ENCODE measurements around the gene GNG10.

DNA sequence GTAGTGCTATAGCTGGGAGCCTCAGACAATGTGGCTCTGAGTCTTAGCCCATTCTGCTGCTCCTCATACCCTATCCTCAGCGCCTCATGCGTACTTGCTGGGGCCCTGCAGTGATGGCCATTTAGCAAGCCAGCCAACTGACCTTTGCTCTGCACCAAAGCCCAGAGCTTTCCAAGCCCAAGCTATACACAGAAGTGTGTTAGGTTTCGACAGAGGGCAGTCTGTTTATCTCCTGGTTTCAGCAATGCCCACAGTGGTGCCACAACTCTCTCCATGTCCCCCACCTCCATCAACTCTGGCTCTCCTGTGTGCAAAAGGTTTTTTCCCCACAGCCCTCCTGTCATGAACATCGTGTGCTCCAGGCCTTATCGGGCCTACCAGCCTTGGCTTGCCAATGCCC is 16.9 kb downstream of the GNG10 start:
- no peak for TF ChIP-seq ZNF18 (tag by site-specific recombination; IDR thresholded peaks at IDR 0.05)
- TF ChIP-seq ZNF23 (tag by site-specific recombination; IDR thresholded peaks at IDR 0.05; ENCODE audit: borderline replicate concordance): no peak
- no peak for TF ChIP-seq ZNF660 (tag by site-specific recombination; IDR thresholded peaks at IDR 0.05)
- TF ChIP-seq, protein P1, sequence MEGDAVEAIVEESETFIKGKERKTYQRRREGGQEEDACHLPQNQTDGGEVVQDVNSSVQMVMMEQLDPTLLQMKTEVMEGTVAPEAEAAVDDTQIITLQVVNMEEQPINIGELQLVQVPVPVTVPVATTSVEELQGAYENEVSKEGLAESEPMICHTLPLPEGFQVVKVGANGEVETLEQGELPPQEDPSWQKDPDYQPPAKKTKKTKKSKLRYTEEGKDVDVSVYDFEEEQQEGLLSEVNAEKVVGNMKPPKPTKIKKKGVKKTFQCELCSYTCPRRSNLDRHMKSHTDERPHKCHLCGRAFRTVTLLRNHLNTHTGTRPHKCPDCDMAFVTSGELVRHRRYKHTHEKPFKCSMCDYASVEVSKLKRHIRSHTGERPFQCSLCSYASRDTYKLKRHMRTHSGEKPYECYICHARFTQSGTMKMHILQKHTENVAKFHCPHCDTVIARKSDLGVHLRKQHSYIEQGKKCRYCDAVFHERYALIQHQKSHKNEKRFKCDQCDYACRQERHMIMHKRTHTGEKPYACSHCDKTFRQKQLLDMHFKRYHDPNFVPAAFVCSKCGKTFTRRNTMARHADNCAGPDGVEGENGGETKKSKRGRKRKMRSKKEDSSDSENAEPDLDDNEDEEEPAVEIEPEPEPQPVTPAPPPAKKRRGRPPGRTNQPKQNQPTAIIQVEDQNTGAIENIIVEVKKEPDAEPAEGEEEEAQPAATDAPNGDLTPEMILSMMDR (tag by site-specific recombination; IDR thresholded peaks at IDR 0.05): no peak
- no peak for TF ChIP-seq FEZF1 (tag by site-specific recombination; IDR thresholded peaks at IDR 0.05)
- TF ChIP-seq ZBTB1 (tag by site-specific recombination; IDR thresholded peaks at IDR 0.05): no peak
- TF ChIP-seq ZNF146 (tag by site-specific recombination; IDR thresholded peaks at IDR 0.05): no peak
- TF ChIP-seq YY1 (tag by site-specific recombination; IDR thresholded peaks at IDR 0.05): no peak
- no peak for TF ChIP-seq ZNF394 (tag by site-specific recombination; IDR thresholded peaks at IDR 0.05; ENCODE audit: borderline replicate concordance)
- TF ChIP-seq, protein P2, sequence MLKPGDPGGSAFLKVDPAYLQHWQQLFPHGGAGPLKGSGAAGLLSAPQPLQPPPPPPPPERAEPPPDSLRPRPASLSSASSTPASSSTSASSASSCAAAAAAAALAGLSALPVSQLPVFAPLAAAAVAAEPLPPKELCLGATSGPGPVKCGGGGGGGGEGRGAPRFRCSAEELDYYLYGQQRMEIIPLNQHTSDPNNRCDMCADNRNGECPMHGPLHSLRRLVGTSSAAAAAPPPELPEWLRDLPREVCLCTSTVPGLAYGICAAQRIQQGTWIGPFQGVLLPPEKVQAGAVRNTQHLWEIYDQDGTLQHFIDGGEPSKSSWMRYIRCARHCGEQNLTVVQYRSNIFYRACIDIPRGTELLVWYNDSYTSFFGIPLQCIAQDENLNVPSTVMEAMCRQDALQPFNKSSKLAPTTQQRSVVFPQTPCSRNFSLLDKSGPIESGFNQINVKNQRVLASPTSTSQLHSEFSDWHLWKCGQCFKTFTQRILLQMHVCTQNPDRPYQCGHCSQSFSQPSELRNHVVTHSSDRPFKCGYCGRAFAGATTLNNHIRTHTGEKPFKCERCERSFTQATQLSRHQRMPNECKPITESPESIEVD (tag by site-specific recombination; IDR thresholded peaks at IDR 0.05): no peak
- TF ChIP-seq, protein P3, sequence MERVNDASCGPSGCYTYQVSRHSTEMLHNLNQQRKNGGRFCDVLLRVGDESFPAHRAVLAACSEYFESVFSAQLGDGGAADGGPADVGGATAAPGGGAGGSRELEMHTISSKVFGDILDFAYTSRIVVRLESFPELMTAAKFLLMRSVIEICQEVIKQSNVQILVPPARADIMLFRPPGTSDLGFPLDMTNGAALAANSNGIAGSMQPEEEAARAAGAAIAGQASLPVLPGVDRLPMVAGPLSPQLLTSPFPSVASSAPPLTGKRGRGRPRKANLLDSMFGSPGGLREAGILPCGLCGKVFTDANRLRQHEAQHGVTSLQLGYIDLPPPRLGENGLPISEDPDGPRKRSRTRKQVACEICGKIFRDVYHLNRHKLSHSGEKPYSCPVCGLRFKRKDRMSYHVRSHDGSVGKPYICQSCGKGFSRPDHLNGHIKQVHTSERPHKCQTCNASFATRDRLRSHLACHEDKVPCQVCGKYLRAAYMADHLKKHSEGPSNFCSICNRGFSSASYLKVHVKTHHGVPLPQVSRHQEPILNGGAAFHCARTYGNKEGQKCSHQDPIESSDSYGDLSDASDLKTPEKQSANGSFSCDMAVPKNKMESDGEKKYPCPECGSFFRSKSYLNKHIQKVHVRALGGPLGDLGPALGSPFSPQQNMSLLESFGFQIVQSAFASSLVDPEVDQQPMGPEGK (tag by site-specific recombination; IDR thresholded peaks at IDR 0.05): no peak
- TF ChIP-seq, protein P4, sequence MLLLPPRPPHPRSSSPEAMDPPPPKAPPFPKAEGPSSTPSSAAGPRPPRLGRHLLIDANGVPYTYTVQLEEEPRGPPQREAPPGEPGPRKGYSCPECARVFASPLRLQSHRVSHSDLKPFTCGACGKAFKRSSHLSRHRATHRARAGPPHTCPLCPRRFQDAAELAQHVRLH (tag by site-specific recombination; IDR thresholded peaks at IDR 0.05): no peak
